Fibroblast of peridontal ligament (primary cell): ENCODE measurements around the gene FBXO15.

ENCODE experiments used
- DNase-seq: peaks from one replicate; pipeline ENCODE4 v3.0.0-alpha.2; 2010; ENCODE audit errors: extremely low read depth

Gene FBXO15

DNA sequence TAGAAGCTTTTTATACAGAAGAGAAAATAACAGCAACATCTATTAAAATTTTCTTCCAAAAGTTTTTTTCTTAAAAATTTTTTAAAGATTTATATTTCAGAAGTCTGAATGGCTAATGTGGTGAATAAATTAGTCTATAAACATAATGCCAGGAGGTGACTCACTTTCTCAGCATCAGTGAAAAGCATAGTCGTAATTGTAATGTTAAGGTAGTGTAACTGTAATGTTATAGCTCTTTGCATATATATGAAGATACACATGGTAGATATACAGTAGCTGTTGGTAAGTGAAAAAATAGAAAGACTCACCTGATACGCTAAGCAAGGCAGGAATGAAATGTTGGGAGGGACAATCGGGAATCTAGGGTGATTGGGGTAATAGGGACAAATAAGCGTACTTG, 6.2 kb upstream of the FBXO15 start:
- no peak for DNase-seq

DNA sequence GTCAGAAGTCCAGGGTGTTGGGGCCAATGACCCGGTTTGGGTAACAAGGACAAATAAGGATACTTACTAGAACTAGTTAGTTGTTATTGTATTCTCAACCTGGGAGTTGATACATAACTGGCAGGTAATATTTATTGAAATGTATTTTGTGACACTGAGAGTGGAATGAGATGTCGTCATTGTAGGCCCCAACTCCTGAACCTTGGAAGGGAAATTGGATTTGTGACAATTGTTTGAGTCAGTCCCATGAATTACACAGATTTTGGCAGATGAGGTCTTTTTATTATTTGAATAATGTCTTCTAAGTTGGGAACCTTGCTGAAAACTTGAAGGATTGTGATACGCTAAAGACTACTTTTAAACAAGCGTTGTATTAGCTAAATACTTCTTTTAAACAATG, 5.7 kb upstream of the FBXO15 start:
- DNase-seq: no peak

DNA sequence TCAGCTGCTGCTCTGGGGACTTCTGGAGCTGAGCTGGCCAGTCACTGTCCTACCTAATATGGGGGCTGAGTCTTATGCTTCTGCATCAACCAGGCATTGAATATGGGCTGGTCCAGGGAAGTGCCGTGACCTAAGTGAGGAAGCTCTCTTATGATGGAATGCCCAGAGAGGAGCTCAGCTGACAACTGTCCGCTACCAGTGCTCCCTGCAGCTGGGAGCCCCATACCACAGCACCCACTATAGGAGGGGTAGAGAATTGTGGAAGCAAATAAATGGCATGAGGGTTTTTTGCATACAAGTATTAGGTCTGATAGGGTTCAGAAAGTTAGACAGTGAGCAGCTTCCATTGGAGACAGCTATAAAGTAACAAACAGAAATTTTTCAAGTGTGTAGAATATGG, 5.2 kb upstream of the FBXO15 start:
- DNase-seq: no peak

GRCh38 chr18:74152270-74152669, 4.6 kb upstream of the FBXO15 start:
- no peak for DNase-seq

DNA sequence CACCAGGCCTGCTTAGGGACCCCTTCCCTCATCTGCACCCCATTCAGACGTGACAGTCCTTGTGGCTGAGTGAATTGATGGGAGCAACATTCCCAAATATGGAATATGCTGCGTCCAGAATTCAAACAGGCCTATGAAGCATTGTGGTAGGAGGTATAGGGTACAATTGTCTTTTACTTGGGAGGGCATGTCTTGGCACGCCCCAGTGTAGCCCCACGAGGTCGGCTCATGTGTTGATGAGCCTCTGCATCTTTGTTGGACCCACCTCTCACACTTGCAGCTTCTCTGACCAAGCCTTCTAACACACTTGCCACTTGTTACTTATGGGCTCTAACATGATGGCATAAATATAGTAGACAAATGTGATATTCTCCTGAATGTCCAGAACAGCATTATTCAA, 2.2 kb upstream of the FBXO15 start:
- no peak for DNase-seq

DNA sequence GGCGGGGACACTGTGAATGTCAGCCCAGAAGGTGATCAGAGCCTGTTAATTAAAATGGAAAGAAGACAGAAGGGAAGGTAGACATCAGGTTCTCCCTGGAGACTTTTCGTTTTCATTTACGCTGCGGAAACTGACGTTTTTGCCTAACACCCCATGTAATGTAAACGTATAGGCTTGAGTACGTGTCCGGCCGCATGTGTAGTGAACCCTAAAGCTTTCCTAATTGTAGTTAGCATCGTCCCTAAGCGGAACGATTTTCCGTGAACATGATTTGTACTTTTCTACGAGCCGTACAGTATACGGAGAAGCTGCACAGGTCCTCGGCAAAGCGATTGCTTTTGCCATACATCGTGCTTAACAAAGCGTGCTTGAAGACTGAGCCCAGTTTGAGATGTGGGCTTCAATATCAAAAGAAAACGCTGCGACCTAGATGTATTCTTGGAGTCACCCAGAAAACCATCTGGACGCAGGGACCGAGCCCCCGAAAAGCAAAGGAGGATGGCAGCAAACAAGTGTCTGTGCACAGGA, 973 bp upstream of the FBXO15 start:
- DNase-seq: no peak

DNA sequence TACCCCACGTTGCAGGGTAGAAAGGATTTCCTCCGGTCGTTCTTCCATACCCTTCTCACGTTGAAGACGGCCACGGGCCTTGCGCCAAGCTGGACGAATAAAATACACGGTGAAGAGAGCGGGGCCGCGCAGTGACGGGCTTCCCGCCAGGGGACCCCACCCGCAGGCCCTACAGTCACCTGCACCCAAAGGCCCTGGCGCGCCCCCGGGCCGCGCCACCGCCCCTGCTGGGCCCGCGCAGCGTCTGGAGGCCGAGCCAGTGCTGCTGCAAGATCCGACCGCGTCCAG, 199 bp downstream of the FBXO15 start:
- DNase-seq: no peak

DNA sequence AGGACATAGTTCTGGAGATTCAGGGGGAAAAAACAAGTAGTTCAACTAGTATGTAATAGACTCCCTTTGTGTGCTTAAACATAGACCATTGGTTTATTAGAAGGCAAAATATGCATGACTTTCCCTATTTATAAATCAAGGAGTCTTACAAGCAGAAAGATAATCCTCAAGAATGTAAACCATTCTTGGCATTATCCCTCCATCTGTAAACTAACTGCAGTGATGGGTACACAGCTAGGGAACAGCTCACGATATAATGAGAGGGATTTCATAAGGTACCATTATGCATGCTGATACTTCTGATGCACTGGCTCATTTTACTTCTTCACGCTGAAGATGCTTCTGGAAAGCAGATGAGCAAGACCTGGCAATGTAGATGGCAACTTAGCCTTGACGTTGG, 878 bp downstream of the FBXO15 start:
- peak; percentile 58 for DNase-seq

GRCh38 chr18:74142252-74142651, 5.4 kb downstream of the FBXO15 start:
- no peak for DNase-seq

DNA sequence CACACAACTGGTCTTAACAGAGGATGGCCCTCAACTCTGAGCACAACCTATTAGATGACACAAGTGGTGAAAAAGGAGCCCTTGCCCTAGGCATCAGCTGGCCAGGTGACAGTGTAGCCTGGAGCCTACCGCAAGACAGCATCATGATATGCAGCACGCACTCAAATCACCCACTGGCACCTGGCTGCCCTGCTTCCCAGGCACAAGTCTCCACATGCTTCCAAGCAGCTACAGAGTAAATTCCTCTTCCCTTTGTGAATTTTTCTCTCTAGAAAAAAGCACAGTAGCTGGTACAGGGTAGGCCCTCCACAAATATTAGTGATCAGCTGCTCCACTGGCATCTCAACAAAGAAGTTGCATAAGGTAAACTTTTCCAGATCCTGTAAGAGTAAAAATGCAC, 6.0 kb downstream of the FBXO15 start:
- no peak for DNase-seq

GRCh38 chr18:74140582-74140981, 7.1 kb downstream of the FBXO15 start:
- no peak for DNase-seq

- peak; percentile 57 for DNase-seq
Observed at GRCh38 chr18:74139888-74140287, 7.7 kb downstream of the FBXO15 start.

DNA sequence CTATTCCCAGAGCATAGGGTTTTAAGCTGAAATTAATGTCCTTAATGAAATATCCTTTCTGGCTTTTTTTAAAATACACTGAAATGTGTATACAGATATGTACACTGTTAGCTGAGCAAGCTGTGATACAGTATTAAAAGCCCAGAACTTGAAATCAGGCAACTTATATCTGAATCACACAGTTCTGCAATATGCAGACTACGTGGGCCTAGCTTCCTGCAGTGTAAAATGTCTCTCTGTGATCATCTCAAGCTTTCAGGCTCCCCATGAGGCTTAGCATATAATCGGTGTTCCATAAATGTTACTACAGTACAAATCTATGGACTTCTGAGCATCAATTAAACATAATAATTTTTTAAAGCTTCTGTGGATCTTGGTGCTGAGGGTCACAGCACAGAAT, 8.2 kb downstream of the FBXO15 start:
- DNase-seq: peak; percentile 18

DNA sequence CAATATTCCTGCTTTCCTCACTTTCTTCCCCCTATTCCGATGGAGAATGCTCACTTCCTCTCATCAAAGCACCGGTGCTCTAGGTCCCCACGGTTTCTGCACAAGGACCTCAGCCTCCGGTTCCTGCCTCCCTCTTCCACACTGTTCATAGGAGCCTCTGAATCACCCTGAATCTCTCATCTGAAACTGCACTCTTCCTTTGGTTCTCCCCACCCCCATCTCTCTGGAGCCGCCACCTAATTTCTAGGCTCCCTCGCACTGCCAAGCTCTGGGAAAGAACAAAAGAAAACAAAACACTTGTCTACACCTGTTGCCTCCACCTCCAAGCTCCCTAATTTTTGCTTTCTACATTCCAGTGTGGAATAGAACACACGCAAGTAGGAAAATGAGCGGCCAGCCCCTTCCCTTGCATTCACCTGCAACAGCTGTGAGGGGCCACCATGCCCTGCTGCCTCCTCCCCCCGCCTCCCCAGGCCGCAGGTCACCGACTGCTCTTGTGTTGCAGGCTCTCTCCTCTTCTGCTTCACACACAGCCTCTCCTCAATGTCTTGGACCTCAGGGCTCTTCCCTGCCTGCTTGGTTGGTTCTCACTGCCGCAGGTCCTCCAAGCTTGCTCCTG, 9.6 kb downstream of the FBXO15 start:
- DNase-seq: no peak

- DNase-seq: peak; percentile 57
Observed at GRCh38 chr18:74132201-74132600, 15.4 kb downstream of the FBXO15 start.

DNA sequence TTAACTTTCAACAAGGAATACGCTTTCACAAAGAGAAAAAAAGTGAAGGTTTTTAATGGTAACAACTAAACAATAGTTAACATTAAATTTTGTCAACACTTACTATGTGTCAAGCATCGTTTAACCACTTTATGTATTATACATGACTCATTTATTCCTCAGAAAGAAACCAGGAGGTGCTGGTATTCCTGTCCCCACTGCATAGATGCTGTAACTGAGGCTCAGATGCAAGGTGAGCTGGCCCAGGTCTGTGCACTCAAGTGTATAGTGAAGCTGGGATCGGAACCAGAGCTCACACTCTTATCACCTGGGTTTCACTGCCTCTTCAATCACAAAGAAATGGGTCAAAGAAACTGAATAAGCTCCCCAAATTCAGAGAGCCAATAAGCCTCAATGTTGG, 16.5 kb downstream of the FBXO15 start:
- no peak for DNase-seq

DNA sequence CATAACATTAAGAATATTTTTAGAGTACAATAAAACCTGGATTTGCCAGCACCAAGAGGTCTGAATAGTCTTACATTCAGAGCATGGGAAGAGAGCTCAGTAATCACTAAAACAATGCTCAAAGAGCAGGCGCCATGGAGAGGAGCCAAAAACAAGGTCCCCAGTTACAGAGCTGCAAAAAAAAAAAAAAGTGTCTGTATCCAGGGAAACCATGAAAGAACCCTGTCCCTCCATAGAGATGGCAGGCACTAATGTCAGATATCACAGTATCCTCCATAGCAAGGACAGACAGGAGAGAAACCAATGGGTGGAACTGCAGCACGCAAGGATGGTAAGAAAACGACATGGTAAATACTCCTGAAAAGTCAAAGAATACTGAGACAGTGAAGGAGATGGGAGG, 19.5 kb downstream of the FBXO15 start:
- no peak for DNase-seq

GRCh38 chr18:74126684-74127655, 20.7 kb downstream of the FBXO15 start:
- DNase-seq: no peak

- no peak for DNase-seq
Observed at GRCh38 chr18:74124642-74125041, 23.0 kb downstream of the FBXO15 start.

DNA sequence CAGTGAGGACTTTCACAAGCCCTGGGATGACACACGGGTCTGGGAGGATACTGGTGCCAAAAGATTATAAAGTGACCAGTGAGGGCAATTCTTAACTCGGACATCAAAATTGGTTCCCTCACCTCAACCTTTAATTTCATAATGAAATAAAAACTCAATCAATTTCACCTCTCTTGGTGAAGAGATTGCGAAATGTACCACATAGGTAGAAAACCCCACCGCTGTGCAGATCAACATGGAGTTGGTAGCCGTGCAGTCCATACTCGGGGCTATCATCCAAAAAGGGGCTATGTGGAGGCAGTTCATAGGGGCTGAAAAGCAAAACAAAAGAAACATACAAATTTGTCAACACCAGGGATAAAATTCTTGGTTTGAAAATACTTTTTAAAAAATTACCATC, 24.4 kb downstream of the FBXO15 start:
- no peak for DNase-seq

DNA sequence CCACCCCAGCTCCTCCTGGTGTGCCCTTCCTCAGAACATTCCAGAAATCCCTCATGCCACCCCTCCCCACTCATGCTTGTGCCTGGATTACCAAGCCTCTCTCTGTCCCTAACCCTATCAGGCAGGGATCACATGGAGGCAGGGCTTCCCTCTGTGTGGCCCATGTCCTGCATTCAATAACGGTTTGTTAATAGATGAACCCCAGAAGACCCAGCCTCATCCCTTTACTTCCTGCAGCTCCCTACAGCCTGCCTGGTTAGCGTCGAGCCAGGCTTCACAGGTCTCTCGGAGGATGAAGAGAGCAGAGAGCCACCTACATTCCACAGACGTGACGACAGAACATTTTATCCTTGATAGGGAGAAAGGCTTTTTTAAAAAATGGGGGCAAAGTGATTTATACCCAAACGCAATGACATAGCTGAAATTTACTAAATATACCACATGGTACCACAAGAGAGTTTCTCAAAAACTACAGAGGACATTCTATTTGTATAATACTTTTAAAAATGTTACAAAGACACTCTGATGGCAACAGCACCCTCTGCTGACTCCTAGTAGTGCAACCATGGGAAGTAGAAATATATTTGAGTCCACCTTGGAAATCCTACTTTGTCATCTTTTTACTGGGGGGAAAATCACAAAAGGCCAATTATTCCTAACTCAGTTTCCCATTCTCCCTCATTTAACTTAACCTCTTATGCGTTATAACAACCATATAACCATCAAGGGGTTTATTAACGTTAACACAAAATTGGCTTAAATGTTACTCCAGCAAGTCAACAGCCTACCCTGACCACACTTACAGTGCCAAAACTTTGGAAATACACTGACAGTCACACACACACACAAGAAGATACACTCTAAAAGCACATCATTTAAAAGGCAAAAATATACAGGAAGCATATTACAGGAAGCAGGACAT, 30.7 kb downstream of the FBXO15 start:
- peak; percentile 77 for DNase-seq

DNA sequence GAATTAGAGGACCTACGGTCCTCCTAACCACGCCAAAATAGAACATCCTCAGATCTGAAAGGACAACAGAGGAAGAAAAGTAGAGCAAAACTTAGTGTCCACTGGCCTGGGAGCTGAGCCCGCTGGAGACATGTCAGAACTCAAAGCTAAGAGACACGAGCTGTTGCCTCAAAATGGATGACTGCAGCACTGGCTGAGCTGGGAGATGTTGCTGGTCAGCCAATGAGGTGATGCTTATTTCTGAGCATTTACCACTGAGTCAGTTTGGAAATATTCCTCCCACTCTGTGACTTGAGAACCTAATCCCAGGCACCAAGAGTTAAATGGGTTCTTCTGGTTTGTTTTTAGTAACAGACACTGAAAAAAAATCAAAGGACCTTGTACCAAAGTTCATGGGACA, 32.6 kb downstream of the FBXO15 start:
- DNase-seq: peak; percentile 47
